Measurements from ENCODE around the gene DRC7. TPM values are rescaled to one million over a fixed set of nuclear protein-coding genes. Genes with fewer than 3 reads are reported as not detected.
"Not testable (repeated sequence)": the region's sequence is repeated elsewhere in the genome, so short reads cannot be mapped to it uniquely, and the experiment has no call there.

The DRC7 gene
- total RNA-seq, 2 experiments from 2014 or later = not detected

GRCh38 chr16:57704905-57705852, 10.6 kb downstream of the DRC7 start:
- no peaks in the 10 kb centered on the region for H3K36me3 Mint-ChIP-seq (ENCODE audit: low read depth)
- ChIA-PET POLR2A (no interaction called here), CTCF (no interaction called here)
- H3K4me3 Mint-ChIP-seq = no peak overlapping the region
- H3K27me3 Mint-ChIP-seq = peaks cover 11% of the 10 kb centered on the region
- no peak for DNase-seq
- H3K27ac Mint-ChIP-seq = no peak overlapping the region
- no peaks in the 10 kb centered on the region for H3K4me1 Mint-ChIP-seq
- H3K9me3 Mint-ChIP-seq = no peaks in the 10 kb centered on the region

- no peaks in the 10 kb centered on the region for H3K9me3 Mint-ChIP-seq
- H3K4me1 Mint-ChIP-seq = no peaks in the 10 kb centered on the region
- CTCF ChIA-PET = no interaction called here
- H3K4me3 Mint-ChIP-seq = no peak overlapping the region
- POLR2A ChIA-PET = no interaction called here
- H3K36me3 Mint-ChIP-seq (ENCODE audit: low read depth) = no peaks in the 10 kb centered on the region
- DNase-seq = no peak
- peaks cover 22% of the 10 kb centered on the region for H3K27me3 Mint-ChIP-seq
- no peak overlapping the region for H3K27ac Mint-ChIP-seq
Observed at GRCh38 chr16:57706717-57707116, 12.1 kb downstream of the DRC7 start.

GRCh38 chr16:57707331-57707730, 12.7 kb downstream of the DRC7 start:
- Mint-ChIP-seq H3K9me3 (no peaks in the 10 kb centered on the region), H3K36me3 (ENCODE audit: low read depth) (no peaks in the 10 kb centered on the region), H3K27ac (no peak overlapping the region), H3K4me3 (no peak overlapping the region), H3K4me1 (no peaks in the 10 kb centered on the region), H3K27me3 (peaks cover 23% of the 10 kb centered on the region)
- ChIA-PET POLR2A (no interaction called here), CTCF (no interaction called here)
- DNase-seq = no peak

GRCh38 chr16:57708168-57708567, 13.6 kb downstream of the DRC7 start:
- H3K4me1 Mint-ChIP-seq = no peaks in the 10 kb centered on the region
- no peak overlapping the region for H3K4me3 Mint-ChIP-seq
- ChIA-PET CTCF (no interaction called here), POLR2A (no interaction called here)
- no peak for DNase-seq
- H3K27ac Mint-ChIP-seq = no peak overlapping the region
- H3K36me3 Mint-ChIP-seq (ENCODE audit: low read depth) = no peaks in the 10 kb centered on the region
- H3K27me3 Mint-ChIP-seq = peaks cover 27% of the 10 kb centered on the region
- H3K9me3 Mint-ChIP-seq = no peaks in the 10 kb centered on the region

- DNase-seq = no peak
- H3K36me3 Mint-ChIP-seq (ENCODE audit: low read depth) = no peaks in the 10 kb centered on the region
- POLR2A ChIA-PET = no interaction called here
- H3K27ac Mint-ChIP-seq = no peak overlapping the region
- CTCF ChIA-PET = no interaction called here
- no peaks in the 10 kb centered on the region for H3K9me3 Mint-ChIP-seq
- H3K27me3 Mint-ChIP-seq = peaks cover 33% of the 10 kb centered on the region
- H3K4me3 Mint-ChIP-seq = no peak overlapping the region
- no peaks in the 10 kb centered on the region for H3K4me1 Mint-ChIP-seq
Observed at GRCh38 chr16:57709663-57710062, 15.1 kb downstream of the DRC7 start.

GRCh38 chr16:57711346-57711745, 16.7 kb downstream of the DRC7 start:
- Mint-ChIP-seq H3K9me3 (no peaks in the 10 kb centered on the region), H3K27me3 (peaks cover 34% of the 10 kb centered on the region), H3K4me3 (no peak overlapping the region), H3K4me1 (no peaks in the 10 kb centered on the region), H3K27ac (no peak overlapping the region), H3K36me3 (ENCODE audit: low read depth) (no peaks in the 10 kb centered on the region)
- CTCF ChIA-PET = no interaction called here
- POLR2A ChIA-PET = interaction anchor here (0.6 kb wide), 1 partner anchor 95 kb away, joined by 10 read pairs; no protein-coding TSS in a partner anchor
- no peak for DNase-seq

- CTCF ChIA-PET = interaction anchor here (0.9 kb wide), 1 partner anchor 24 kb away, joined by 3 read pairs; the partner anchor contains the start of gene KATNB1
- no peak for DNase-seq
- peaks cover 34% of the 10 kb centered on the region for H3K27me3 Mint-ChIP-seq
Observed at GRCh38 chr16:57711993-57712392, 17.4 kb downstream of the DRC7 start.

GRCh38 chr16:57712569-57712968, 18.0 kb downstream of the DRC7 start:
- not testable (repeated sequence) for H3K4me3 Mint-ChIP-seq; H3K9me3 Mint-ChIP-seq; H3K27ac Mint-ChIP-seq; DNase-seq; H3K36me3 Mint-ChIP-seq (ENCODE audit: low read depth); H3K4me1 Mint-ChIP-seq
- H3K27me3 Mint-ChIP-seq = peaks cover 34% of the 10 kb centered on the region
- ChIA-PET POLR2A (interaction anchor here (0.6 kb wide), 1 partner anchor 25 kb away, joined by 3 read pairs; no protein-coding TSS in a partner anchor), CTCF (interaction anchor here (0.9 kb wide), 1 partner anchor 23 kb away, joined by 3 read pairs; the partner anchor contains the start of gene KATNB1)

More at GRCh38 chr16:57711993-57712392, 17.4 kb downstream of the DRC7 start:
- Mint-ChIP-seq H3K4me1 (no peaks in the 10 kb centered on the region), H3K36me3 (ENCODE audit: low read depth) (no peaks in the 10 kb centered on the region), H3K9me3 (no peaks in the 10 kb centered on the region), H3K27ac (no peak overlapping the region), H3K4me3 (no peak overlapping the region)
- POLR2A ChIA-PET = interaction anchor here (0.6 kb wide), 1 partner anchor 26 kb away, joined by 3 read pairs; no protein-coding TSS in a partner anchor

GRCh38 chr16:57713596-57713995, 19.0 kb downstream of the DRC7 start:
- H3K9me3 Mint-ChIP-seq = no peaks in the 10 kb centered on the region
- DNase-seq = no peak
- ChIA-PET CTCF (no interaction called here), POLR2A (no interaction called here)
- H3K27ac Mint-ChIP-seq = no peak overlapping the region
- no peaks in the 10 kb centered on the region for H3K4me1 Mint-ChIP-seq
- H3K36me3 Mint-ChIP-seq (ENCODE audit: low read depth) = no peaks in the 10 kb centered on the region
- peaks cover 30% of the 10 kb centered on the region for H3K27me3 Mint-ChIP-seq
- no peak overlapping the region for H3K4me3 Mint-ChIP-seq

- Mint-ChIP-seq H3K36me3 (ENCODE audit: low read depth) (no peaks in the 10 kb centered on the region), H3K4me1 (no peaks in the 10 kb centered on the region), H3K9me3 (no peaks in the 10 kb centered on the region), H3K4me3 (no peak overlapping the region), H3K27me3 (peaks cover 30% of the 10 kb centered on the region), H3K27ac (no peak overlapping the region)
- ChIA-PET CTCF (interaction anchor here (1.8 kb wide), 1 partner anchor 138 kb away, joined by 5 read pairs; no protein-coding TSS in a partner anchor), POLR2A (no interaction called here)
- no peak for DNase-seq
Observed at GRCh38 chr16:57714047-57714446, 19.4 kb downstream of the DRC7 start.

GRCh38 chr16:57720142-57720575, 25.6 kb downstream of the DRC7 start:
- DNase-seq = peak; percentile 67
- Mint-ChIP-seq H3K9me3 (no peaks in the 10 kb centered on the region), H3K4me1 (no peaks in the 10 kb centered on the region), H3K4me3 (no peak overlapping the region), H3K27ac (no peak overlapping the region), H3K36me3 (ENCODE audit: low read depth) (no peaks in the 10 kb centered on the region), H3K27me3 (no peaks in the 10 kb centered on the region)
- CTCF ChIA-PET = no interaction called here
- POLR2A ChIA-PET = no interaction called here

- POLR2A ChIA-PET = no interaction called here
- H3K9me3 Mint-ChIP-seq = no peaks in the 10 kb centered on the region
- H3K27ac Mint-ChIP-seq = no peak overlapping the region
- no peaks in the 10 kb centered on the region for H3K27me3 Mint-ChIP-seq
- no peak overlapping the region for H3K4me3 Mint-ChIP-seq
- H3K4me1 Mint-ChIP-seq = no peaks in the 10 kb centered on the region
- no peaks in the 10 kb centered on the region for H3K36me3 Mint-ChIP-seq (ENCODE audit: low read depth)
- no peak for DNase-seq
- CTCF ChIA-PET = interaction anchor here (0.8 kb wide), 1 partner anchor 9 kb away, joined by 3 read pairs; no protein-coding TSS in a partner anchor
Observed at GRCh38 chr16:57721356-57722209, 27.0 kb downstream of the DRC7 start.

GRCh38 chr16:57722210-57722499, 27.5 kb downstream of the DRC7 start:
- Mint-ChIP-seq H3K36me3 (ENCODE audit: low read depth) (no peaks in the 10 kb centered on the region), H3K27me3 (no peaks in the 10 kb centered on the region), H3K27ac (no peak overlapping the region), H3K4me1 (no peaks in the 10 kb centered on the region), H3K4me3 (no peak overlapping the region), H3K9me3 (no peaks in the 10 kb centered on the region)
- ChIA-PET CTCF (interaction anchor here (1.2 kb wide), 1 partner anchor 15 kb away, joined by 4 read pairs; no protein-coding TSS in a partner anchor), POLR2A (no interaction called here)
- DNase-seq = no peak
